Measurements from ENCODE around the gene RAB24.

RAB24 gene

GRCh38 chr5:177332896-177333260, 29.4 kb upstream of the RAB24 start:
- Histone ChIP-seq H3F3A (ENCODE audit: control insufficient read depth, insufficient read depth) (no peaks in the 10 kb centered on the region), H3K79me2 (ENCODE audit: control insufficient read depth, low read length) (no peaks in the 10 kb centered on the region), H3K9me2 (replicated peaks; ENCODE audit: control insufficient read depth, low read length) (no peaks in the 10 kb centered on the region), H3K9me3 (ENCODE audit: control insufficient read depth, insufficient read depth, low read length) (no peaks in the 10 kb centered on the region), H3K36me3 (ENCODE audit: control insufficient read depth, low read length) (peaks cover 79% of the 10 kb centered on the region), H3K4me2 (ENCODE audit: low read length) (no peak overlapping the region), H3K4me1 (ENCODE audit: control insufficient read depth, low read length) (no peaks in the 10 kb centered on the region), H3K27ac (ENCODE audit: low read depth, low read length) (no peak overlapping the region), H3K4me3 (ENCODE audit: low read length) (no peak overlapping the region), H4K20me1 (ENCODE audit: control insufficient read depth, insufficient read depth, low read depth, low read length) (no peaks in the 10 kb centered on the region), H3K27me3 (ENCODE audit: control insufficient read depth, low read length) (no peaks in the 10 kb centered on the region)
- TF ChIP-seq EZH2phosphoT487 (IDR thresholded peaks at IDR 0.05; ENCODE audit: borderline replicate concordance, low read length) (no peak), CTCF (IDR thresholded peaks at IDR 0.05; ENCODE audit: low read depth, low read length, poor library complexity, severe bottlenecking) (no peak)

- Histone ChIP-seq H3K9me3 (ENCODE audit: control insufficient read depth, insufficient read depth, low read length) (no peaks in the 10 kb centered on the region), H4K20me1 (ENCODE audit: control insufficient read depth, insufficient read depth, low read depth, low read length) (no peaks in the 10 kb centered on the region), H3K9me2 (replicated peaks; ENCODE audit: control insufficient read depth, low read length) (no peaks in the 10 kb centered on the region), H3K4me2 (ENCODE audit: low read length) (no peak overlapping the region), H3K36me3 (ENCODE audit: control insufficient read depth, low read length) (peaks cover 73% of the 10 kb centered on the region), H3K79me2 (ENCODE audit: control insufficient read depth, low read length) (no peaks in the 10 kb centered on the region), H3K4me3 (ENCODE audit: low read length) (no peak overlapping the region), H3F3A (ENCODE audit: control insufficient read depth, insufficient read depth) (no peaks in the 10 kb centered on the region; the same call in 1 of the 2 replicates), H3K27ac (ENCODE audit: low read depth, low read length) (no peak overlapping the region), H3K4me1 (ENCODE audit: control insufficient read depth, low read length) (no peaks in the 10 kb centered on the region), H3K27me3 (ENCODE audit: control insufficient read depth, low read length) (no peaks in the 10 kb centered on the region)
- TF ChIP-seq EZH2phosphoT487 (IDR thresholded peaks at IDR 0.05; ENCODE audit: borderline replicate concordance, low read length) = no peak
Observed at GRCh38 chr5:177332031-177332895, 28.7 kb upstream of the RAB24 start.

GRCh38 chr5:177330991-177331842, 27.7 kb upstream of the RAB24 start:
- peaks cover 63% of the 10 kb centered on the region for H3K36me3 ChIP-seq (ENCODE audit: control insufficient read depth, low read length)
- H3K4me1 ChIP-seq (ENCODE audit: control insufficient read depth, low read length) = no peaks in the 10 kb centered on the region
- no peaks in the 10 kb centered on the region; the same call in 1 of the 2 replicates for H3F3A ChIP-seq (ENCODE audit: control insufficient read depth, insufficient read depth)
- H4K20me1 ChIP-seq (ENCODE audit: control insufficient read depth, insufficient read depth, low read depth, low read length) = no peaks in the 10 kb centered on the region
- H3K4me2 ChIP-seq (ENCODE audit: low read length) = no peak overlapping the region
- H3K79me2 ChIP-seq (ENCODE audit: control insufficient read depth, low read length) = no peaks in the 10 kb centered on the region
- H3K27me3 ChIP-seq (ENCODE audit: control insufficient read depth, low read length) = no peaks in the 10 kb centered on the region
- no peak for TF ChIP-seq EZH2phosphoT487 (IDR thresholded peaks at IDR 0.05; ENCODE audit: borderline replicate concordance, low read length)
- H3K4me3 ChIP-seq (ENCODE audit: low read length) = no peak overlapping the region
- no peaks in the 10 kb centered on the region for H3K9me3 ChIP-seq (ENCODE audit: control insufficient read depth, insufficient read depth, low read length)
- H3K9me2 ChIP-seq (replicated peaks; ENCODE audit: control insufficient read depth, low read length) = no peaks in the 10 kb centered on the region
- no peak overlapping the region for H3K27ac ChIP-seq (ENCODE audit: low read depth, low read length)

GRCh38 chr5:177329883-177330282, 26.4 kb upstream of the RAB24 start:
- Histone ChIP-seq H3K27me3 (ENCODE audit: control insufficient read depth, low read length) (no peaks in the 10 kb centered on the region), H3K27ac (ENCODE audit: low read depth, low read length) (no peak overlapping the region), H3K4me3 (ENCODE audit: low read length) (no peak overlapping the region), H3K9me3 (ENCODE audit: control insufficient read depth, insufficient read depth, low read length) (no peaks in the 10 kb centered on the region), H4K20me1 (ENCODE audit: control insufficient read depth, insufficient read depth, low read depth, low read length) (no peaks in the 10 kb centered on the region), H3F3A (ENCODE audit: control insufficient read depth, insufficient read depth) (no peaks in the 10 kb centered on the region; the same call in 1 of the 2 replicates), H3K36me3 (ENCODE audit: control insufficient read depth, low read length) (peaks cover 51% of the 10 kb centered on the region), H3K4me1 (ENCODE audit: control insufficient read depth, low read length) (no peaks in the 10 kb centered on the region), H3K4me2 (ENCODE audit: low read length) (no peak overlapping the region), H3K9me2 (replicated peaks; ENCODE audit: control insufficient read depth, low read length) (no peaks in the 10 kb centered on the region), H3K79me2 (ENCODE audit: control insufficient read depth, low read length) (no peaks in the 10 kb centered on the region)
- TF ChIP-seq CTCF (IDR thresholded peaks at IDR 0.05; ENCODE audit: low read depth, low read length, poor library complexity, severe bottlenecking) = no peak
- no peak for TF ChIP-seq EZH2phosphoT487 (IDR thresholded peaks at IDR 0.05; ENCODE audit: borderline replicate concordance, low read length)
